Measurements from ENCODE around the gene AFF3. TPM values are rescaled to one million over a fixed set of nuclear protein-coding genes. Genes with fewer than 3 reads are reported as not detected.

AFF3 gene
- total and polyA plus RNA-seq, 2 donors (not counting 1 experiment from before 2014, with no cell fraction given): 0.50 to 2.5 TPM

DNA sequence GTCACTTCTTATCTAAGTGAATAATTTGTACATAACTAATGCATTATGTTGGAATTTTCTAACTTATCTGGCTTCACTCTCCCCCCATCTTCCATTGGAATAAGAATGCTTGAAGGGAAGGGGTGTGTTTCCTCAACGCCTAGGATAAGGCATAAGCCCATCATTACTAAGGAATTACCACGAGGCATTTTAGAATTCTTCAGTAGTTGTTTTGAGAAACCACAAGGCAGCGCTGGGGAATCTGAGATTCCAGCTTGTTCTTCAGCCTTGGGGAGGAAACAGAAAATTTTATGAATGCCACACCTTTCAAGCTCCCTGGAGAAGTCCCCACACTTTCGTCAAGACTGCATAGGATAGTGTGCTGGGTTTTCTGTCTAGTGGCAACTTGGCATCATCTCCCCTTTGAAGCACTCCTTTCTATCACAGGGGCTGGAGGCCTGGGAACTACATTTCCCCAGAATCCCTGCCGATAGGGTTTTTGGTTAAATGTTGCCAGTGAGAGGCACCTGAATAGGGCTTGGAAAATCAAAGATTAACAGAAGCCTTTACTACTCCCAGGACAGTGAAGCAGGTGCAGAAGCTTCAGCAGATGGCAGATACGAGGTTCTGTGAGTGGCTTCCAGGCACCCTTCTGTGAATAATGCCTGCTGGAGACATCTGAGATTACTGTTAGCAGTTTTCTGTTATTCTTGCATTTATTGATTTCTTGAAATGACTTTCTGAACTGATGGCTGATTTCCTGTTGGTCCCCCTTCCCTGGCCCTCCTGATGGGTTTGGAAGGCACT lies 459.9 kb downstream of the AFF3 start:
- no peaks in the 10 kb centered on the region for H3K27me3 ChIP-seq (ENCODE audit: control insufficient read depth, insufficient read depth, low read length)
- no peaks in the 10 kb centered on the region for H3K4me1 ChIP-seq (ENCODE audit: control insufficient read depth, extremely low read depth, insufficient read depth, low read length)
- no peak for TF ChIP-seq EZH2 (IDR thresholded peaks at IDR 0.05; ENCODE audit: low read length, missing control alignments)
- TF ChIP-seq, protein P1, sequence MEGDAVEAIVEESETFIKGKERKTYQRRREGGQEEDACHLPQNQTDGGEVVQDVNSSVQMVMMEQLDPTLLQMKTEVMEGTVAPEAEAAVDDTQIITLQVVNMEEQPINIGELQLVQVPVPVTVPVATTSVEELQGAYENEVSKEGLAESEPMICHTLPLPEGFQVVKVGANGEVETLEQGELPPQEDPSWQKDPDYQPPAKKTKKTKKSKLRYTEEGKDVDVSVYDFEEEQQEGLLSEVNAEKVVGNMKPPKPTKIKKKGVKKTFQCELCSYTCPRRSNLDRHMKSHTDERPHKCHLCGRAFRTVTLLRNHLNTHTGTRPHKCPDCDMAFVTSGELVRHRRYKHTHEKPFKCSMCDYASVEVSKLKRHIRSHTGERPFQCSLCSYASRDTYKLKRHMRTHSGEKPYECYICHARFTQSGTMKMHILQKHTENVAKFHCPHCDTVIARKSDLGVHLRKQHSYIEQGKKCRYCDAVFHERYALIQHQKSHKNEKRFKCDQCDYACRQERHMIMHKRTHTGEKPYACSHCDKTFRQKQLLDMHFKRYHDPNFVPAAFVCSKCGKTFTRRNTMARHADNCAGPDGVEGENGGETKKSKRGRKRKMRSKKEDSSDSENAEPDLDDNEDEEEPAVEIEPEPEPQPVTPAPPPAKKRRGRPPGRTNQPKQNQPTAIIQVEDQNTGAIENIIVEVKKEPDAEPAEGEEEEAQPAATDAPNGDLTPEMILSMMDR (conservative IDR thresholded peaks at IDR 0.05 in 1 of 2, IDR thresholded peaks at IDR 0.05 in 1 of 2; ENCODE audit: low read depth in 1 of 2, low read length in 2 of 2): no peak
- no peak overlapping the region for H3K27ac ChIP-seq (ENCODE audit: insufficient read depth, low read length)
- no peaks in the 10 kb centered on the region for H3K9me3 ChIP-seq (ENCODE audit: control insufficient read depth, insufficient read depth, low read depth, low read length)
- no peak overlapping the region for H3K9ac ChIP-seq (ENCODE audit: insufficient read depth, low read length)
- H3K79me2 ChIP-seq (ENCODE audit: control insufficient read depth, insufficient read depth, low read length): no peaks in the 10 kb centered on the region
- H2AFZ ChIP-seq (ENCODE audit: low read length): no peak overlapping the region
- DNase-seq (ENCODE audit: low read depth in 2 of 2): peak in 1 of 2 donors; percentile 93
- H3K4me3 ChIP-seq (replicated peaks in 1 of 4; ENCODE audit: control extremely low read depth in 1 of 4, insufficient read depth in 1 of 4, low read depth in 3 of 4, low read length in 4 of 4): no peak overlapping the region
- H4K20me1 ChIP-seq (ENCODE audit: control insufficient read depth, extremely low read depth, insufficient read depth, low read length): no peaks in the 10 kb centered on the region
- H3K4me2 ChIP-seq (ENCODE audit: extremely low read depth, insufficient read depth, low read length): no peak overlapping the region
- H3K36me3 ChIP-seq (ENCODE audit: control insufficient read depth, insufficient read depth, low read length): no peaks in the 10 kb centered on the region

DNA sequence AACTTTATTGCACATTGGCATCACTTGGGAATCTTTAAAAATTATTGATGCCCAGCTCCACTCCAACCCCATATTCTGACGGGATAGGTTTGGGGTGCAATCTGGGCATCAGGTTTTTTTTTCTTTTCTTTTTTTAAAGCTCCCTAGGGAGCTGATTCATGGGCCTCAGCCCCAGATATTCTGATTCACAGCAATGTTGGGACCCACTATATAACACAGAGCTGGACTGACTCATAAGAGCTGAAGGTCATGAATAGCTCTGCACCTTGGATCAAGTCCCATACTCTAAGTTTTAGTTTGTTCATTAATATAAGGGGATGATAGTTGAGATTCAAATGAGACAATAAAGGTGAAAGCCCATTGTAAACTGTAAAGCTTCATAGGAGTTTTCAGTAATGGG lies 461.4 kb downstream of the AFF3 start:
- H3K4me3 ChIP-seq (replicated peaks in 1 of 4; ENCODE audit: control extremely low read depth in 1 of 4, insufficient read depth in 1 of 4, low read depth in 3 of 4, low read length in 4 of 4): no peak overlapping the region
- no peak for TF ChIP-seq EZH2 (IDR thresholded peaks at IDR 0.05; ENCODE audit: low read length, missing control alignments)
- TF ChIP-seq, protein P1 (conservative IDR thresholded peaks at IDR 0.05 in 1 of 2, IDR thresholded peaks at IDR 0.05 in 1 of 2; ENCODE audit: low read depth in 1 of 2, low read length in 2 of 2): no peak
- H3K4me1 ChIP-seq (ENCODE audit: control insufficient read depth, extremely low read depth, insufficient read depth, low read length): no peaks in the 10 kb centered on the region
- H3K79me2 ChIP-seq (ENCODE audit: control insufficient read depth, insufficient read depth, low read length): no peaks in the 10 kb centered on the region
- H2AFZ ChIP-seq (ENCODE audit: low read length): no peak overlapping the region
- H3K9ac ChIP-seq (ENCODE audit: insufficient read depth, low read length): no peak overlapping the region
- H3K9me3 ChIP-seq (ENCODE audit: control insufficient read depth, insufficient read depth, low read depth, low read length): no peaks in the 10 kb centered on the region
- H3K36me3 ChIP-seq (ENCODE audit: control insufficient read depth, insufficient read depth, low read length): no peaks in the 10 kb centered on the region
- H3K27ac ChIP-seq (ENCODE audit: insufficient read depth, low read length): no peak overlapping the region
- DNase-seq (ENCODE audit: low read depth in 2 of 2): peak; percentile 72 to 83
- no peaks in the 10 kb centered on the region for H4K20me1 ChIP-seq (ENCODE audit: control insufficient read depth, extremely low read depth, insufficient read depth, low read length)
- no peak overlapping the region for H3K4me2 ChIP-seq (ENCODE audit: extremely low read depth, insufficient read depth, low read length)
- no peaks in the 10 kb centered on the region for H3K27me3 ChIP-seq (ENCODE audit: control insufficient read depth, insufficient read depth, low read length)

DNA sequence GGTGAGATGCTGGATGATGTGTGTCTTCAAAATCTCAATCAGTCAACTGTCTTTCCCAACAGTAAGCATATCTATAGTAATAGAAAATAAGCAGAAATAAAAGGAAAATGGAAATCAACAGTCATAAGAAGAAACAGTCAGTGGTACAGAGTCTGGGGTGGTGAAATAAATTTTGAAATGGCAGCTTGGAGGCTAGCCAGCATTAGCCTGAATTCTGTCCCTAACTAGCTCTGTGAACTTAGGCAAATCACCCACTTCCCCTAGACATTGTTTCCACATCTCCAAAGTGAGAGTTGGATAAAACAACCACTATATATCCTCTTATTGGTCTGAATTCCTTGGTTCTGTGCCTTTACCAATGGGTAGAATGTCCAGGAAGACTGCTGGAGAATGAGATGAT lies 462.9 kb downstream of the AFF3 start:
- H3K4me3 ChIP-seq (replicated peaks in 1 of 4; ENCODE audit: control extremely low read depth in 1 of 4, insufficient read depth in 1 of 4, low read depth in 3 of 4, low read length in 4 of 4): no peak overlapping the region
- no peak overlapping the region for H3K27ac ChIP-seq (ENCODE audit: insufficient read depth, low read length)
- no peak overlapping the region for H2AFZ ChIP-seq (ENCODE audit: low read length)
- no peaks in the 10 kb centered on the region for H4K20me1 ChIP-seq (ENCODE audit: control insufficient read depth, extremely low read depth, insufficient read depth, low read length)
- no peaks in the 10 kb centered on the region for H3K79me2 ChIP-seq (ENCODE audit: control insufficient read depth, insufficient read depth, low read length)
- H3K4me2 ChIP-seq (ENCODE audit: extremely low read depth, insufficient read depth, low read length): no peak overlapping the region
- H3K9me3 ChIP-seq (ENCODE audit: control insufficient read depth, insufficient read depth, low read depth, low read length): no peaks in the 10 kb centered on the region
- DNase-seq (ENCODE audit: low read depth in 2 of 2): no peak
- H3K4me1 ChIP-seq (ENCODE audit: control insufficient read depth, extremely low read depth, insufficient read depth, low read length): no peaks in the 10 kb centered on the region
- H3K27me3 ChIP-seq (ENCODE audit: control insufficient read depth, insufficient read depth, low read length): no peaks in the 10 kb centered on the region
- no peaks in the 10 kb centered on the region for H3K36me3 ChIP-seq (ENCODE audit: control insufficient read depth, insufficient read depth, low read length)
- H3K9ac ChIP-seq (ENCODE audit: insufficient read depth, low read length): no peak overlapping the region
- no peak for TF ChIP-seq EZH2 (IDR thresholded peaks at IDR 0.05; ENCODE audit: low read length, missing control alignments)
- TF ChIP-seq, protein P1 (conservative IDR thresholded peaks at IDR 0.05 in 1 of 2, IDR thresholded peaks at IDR 0.05 in 1 of 2; ENCODE audit: low read depth in 1 of 2, low read length in 2 of 2): no peak

Data from fibroblast of lung (primary cell).